SK-N-MC (cell line): ENCODE data around the gene ITGAE.

Source experiments
- DNase-seq: peaks from one replicate; pipeline ENCODE4 v3.0.0-alpha.2; 2011; ENCODE audit warnings: low read depth, low spot score
- H3K27ac ChIP-seq: fragments of 200-600 bp; sonication (generic); 2 replicates; pipeline ENCODE4 v1.5.1; 2016; ENCODE audit warnings: mixed run types
- H3K36me3 ChIP-seq: fragments of 200-600 bp; sonication (generic); 2 replicates; pipeline ENCODE4 v1.6.1; 2017; ENCODE audit warnings: antibody characterized with exemption, low read length, mixed read lengths; ENCODE audit not compliant: insufficient read depth
- H3K4me3 ChIP-seq: fragments of 200-600 bp; sonication (generic); 2 replicates; pipeline ENCODE4 v1.5.1; 2016
- H3K9ac ChIP-seq: fragments of 200-600 bp; sonication (generic); 2 replicates; pipeline ENCODE4 v1.8.0; 2017; ENCODE audit warnings: mixed run types, mixed read lengths; ENCODE audit not compliant: insufficient read length
- H3K9me3 ChIP-seq: fragments of 200-600 bp; sonication (generic); 2 replicates; pipeline ENCODE4 v1.6.1; 2017; ENCODE audit warnings: low read depth, mild to moderate bottlenecking, antibody characterized with exemption, low read length, moderate library complexity, mixed read lengths
- EZH2 ChIP-seq: fragments of 200-600 bp; sonication (generic); IDR thresholded peaks from one replicate; pipeline ENCODE4 v1.6.1; 2017; ENCODE audit warnings: antibody characterized with exemption
- FOXP2 ChIP-seq: optimal IDR thresholded peaks from 2 replicates; pipeline ENCODE3; 2011; ENCODE audit warnings: mild to moderate bottlenecking, moderate library complexity; ENCODE audit not compliant: insufficient read depth; ENCODE audit errors: extremely low read length, control extremely low read depth
- POLR2AphosphoS5 ChIP-seq: IDR thresholded peaks from 2 replicates; pipeline ENCODE4 v1.6.1; 2012; ENCODE audit warnings: mild to moderate bottlenecking, low read depth, low read length, borderline replicate concordance

Gene ITGAE

GRCh38 chr17:3771140-3771539 is 29.8 kb downstream of the ITGAE start:
- Histone ChIP-seq H3K36me3 (no peaks in the 10 kb centered on the region), H3K9me3 (no peaks in the 10 kb centered on the region), H3K9ac (no peak overlapping the region), H3K4me3 (no peak overlapping the region), H3K27ac (no peak overlapping the region)
- DNase-seq, result no peak
- TF ChIP-seq FOXP2, result no peak
- TF ChIP-seq EZH2, result no peak
- TF ChIP-seq POLR2AphosphoS5, result no peak

- Histone ChIP-seq H3K36me3 (no peaks in the 10 kb centered on the region), H3K4me3 (no peak overlapping the region), H3K9ac (no peak overlapping the region), H3K27ac (no peak overlapping the region), H3K9me3 (no peaks in the 10 kb centered on the region)
- TF ChIP-seq FOXP2 (no peak), POLR2AphosphoS5 (no peak), EZH2 (no peak)
- DNase-seq, result no peak
Observed at GRCh38 chr17:3770466-3770865, 30.5 kb downstream of the ITGAE start.

GRCh38 chr17:3768769-3769168 is 32.2 kb downstream of the ITGAE start:
- no peak for DNase-seq
- Histone ChIP-seq H3K9ac (no peak overlapping the region), H3K4me3 (no peak overlapping the region), H3K27ac (no peak overlapping the region), H3K36me3 (no peaks in the 10 kb centered on the region), H3K9me3 (no peaks in the 10 kb centered on the region)
- TF ChIP-seq POLR2AphosphoS5 (no peak), EZH2 (no peak), FOXP2 (no peak)

DNA sequence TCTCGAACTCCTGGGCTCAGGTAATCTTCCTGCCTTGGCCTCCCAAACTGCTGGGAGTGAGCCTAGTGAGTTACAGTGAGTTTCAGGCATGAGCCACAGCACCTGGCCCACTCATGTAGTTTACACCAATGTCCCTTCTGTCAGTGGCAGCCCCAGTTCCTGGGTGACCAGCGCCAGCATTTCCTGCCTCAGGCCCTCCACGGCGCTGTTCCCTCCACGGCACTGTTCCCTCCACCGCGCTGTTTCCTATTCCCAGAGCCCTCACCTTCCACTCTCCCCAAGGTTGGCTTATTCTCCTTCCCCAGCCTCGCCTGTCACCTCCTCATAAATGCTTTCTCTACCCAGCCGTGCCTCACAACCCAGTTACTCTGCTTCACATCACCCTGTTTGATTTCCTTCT is 32.6 kb downstream of the ITGAE start:
- TF ChIP-seq FOXP2, result no peak
- TF ChIP-seq EZH2, result no peak
- TF ChIP-seq POLR2AphosphoS5, result no peak
- no peak for DNase-seq
- H3K9me3 ChIP-seq, result no peaks in the 10 kb centered on the region
- H3K9ac ChIP-seq, result no peak overlapping the region
- H3K4me3 ChIP-seq, result no peak overlapping the region
- H3K27ac ChIP-seq, result no peak overlapping the region
- H3K36me3 ChIP-seq, result no peaks in the 10 kb centered on the region

DNA sequence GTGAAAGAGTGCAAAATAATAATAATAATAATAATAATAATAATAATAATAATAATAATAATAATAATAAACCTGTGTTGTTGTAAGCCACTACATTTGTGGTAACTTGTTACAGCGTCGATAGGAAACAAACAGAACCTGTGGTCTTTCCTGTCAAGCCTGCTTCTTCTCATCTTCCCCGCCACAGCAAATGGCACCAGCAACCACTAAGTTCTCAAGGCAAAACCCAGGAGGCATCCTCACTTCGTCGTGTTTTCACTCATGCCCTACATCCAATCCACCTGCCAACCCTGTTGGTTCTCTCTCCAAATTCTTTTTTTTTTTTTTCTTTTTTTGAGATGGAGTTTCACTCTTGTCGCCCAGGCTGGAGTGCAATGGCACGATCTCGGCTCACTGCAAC is 34.2 kb downstream of the ITGAE start:
- DNase-seq, result no peak
- TF ChIP-seq POLR2AphosphoS5 (no peak), FOXP2 (no peak), EZH2 (no peak)
- H3K9me3 ChIP-seq, result no peaks in the 10 kb centered on the region
- H3K4me3 ChIP-seq, result no peak overlapping the region
- no peak overlapping the region for H3K27ac ChIP-seq
- no peak overlapping the region for H3K9ac ChIP-seq
- H3K36me3 ChIP-seq, result no peaks in the 10 kb centered on the region

DNA sequence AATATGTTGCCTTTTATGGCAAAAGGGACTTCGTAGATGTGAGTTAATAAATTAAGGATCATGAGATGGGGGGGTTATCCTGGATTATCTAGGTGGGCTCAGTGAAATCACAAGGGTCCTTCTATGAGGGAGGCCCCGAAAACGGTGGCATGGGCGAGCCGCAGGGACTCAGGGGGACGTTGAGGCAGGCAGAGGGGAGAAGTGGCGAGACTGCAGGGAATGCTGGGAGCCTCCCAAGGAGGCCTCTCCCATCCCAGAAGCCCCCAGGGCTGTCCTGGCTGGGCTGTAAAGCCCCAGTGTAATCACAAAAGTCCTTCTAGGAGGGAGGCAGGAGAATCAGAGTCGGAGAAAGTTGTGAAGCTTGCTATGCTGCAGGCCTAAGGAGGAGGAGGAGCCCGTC is 35.0 kb downstream of the ITGAE start:
- DNase-seq, result no peak
- Histone ChIP-seq H3K4me3 (no peak overlapping the region), H3K36me3 (no peaks in the 10 kb centered on the region), H3K9ac (no peak overlapping the region), H3K9me3 (no peaks in the 10 kb centered on the region), H3K27ac (no peak overlapping the region)
- no peak for TF ChIP-seq FOXP2

GRCh38 chr17:3763777-3764170 is 37.2 kb downstream of the ITGAE start:
- no peak for DNase-seq
- H3K36me3 ChIP-seq, result no peaks in the 10 kb centered on the region
- H3K4me3 ChIP-seq, result no peak overlapping the region
- H3K9me3 ChIP-seq, result no peaks in the 10 kb centered on the region
- no peak overlapping the region for H3K9ac ChIP-seq
- no peak overlapping the region for H3K27ac ChIP-seq
- TF ChIP-seq EZH2 (no peak), FOXP2 (no peak), POLR2AphosphoS5 (no peak)

DNA sequence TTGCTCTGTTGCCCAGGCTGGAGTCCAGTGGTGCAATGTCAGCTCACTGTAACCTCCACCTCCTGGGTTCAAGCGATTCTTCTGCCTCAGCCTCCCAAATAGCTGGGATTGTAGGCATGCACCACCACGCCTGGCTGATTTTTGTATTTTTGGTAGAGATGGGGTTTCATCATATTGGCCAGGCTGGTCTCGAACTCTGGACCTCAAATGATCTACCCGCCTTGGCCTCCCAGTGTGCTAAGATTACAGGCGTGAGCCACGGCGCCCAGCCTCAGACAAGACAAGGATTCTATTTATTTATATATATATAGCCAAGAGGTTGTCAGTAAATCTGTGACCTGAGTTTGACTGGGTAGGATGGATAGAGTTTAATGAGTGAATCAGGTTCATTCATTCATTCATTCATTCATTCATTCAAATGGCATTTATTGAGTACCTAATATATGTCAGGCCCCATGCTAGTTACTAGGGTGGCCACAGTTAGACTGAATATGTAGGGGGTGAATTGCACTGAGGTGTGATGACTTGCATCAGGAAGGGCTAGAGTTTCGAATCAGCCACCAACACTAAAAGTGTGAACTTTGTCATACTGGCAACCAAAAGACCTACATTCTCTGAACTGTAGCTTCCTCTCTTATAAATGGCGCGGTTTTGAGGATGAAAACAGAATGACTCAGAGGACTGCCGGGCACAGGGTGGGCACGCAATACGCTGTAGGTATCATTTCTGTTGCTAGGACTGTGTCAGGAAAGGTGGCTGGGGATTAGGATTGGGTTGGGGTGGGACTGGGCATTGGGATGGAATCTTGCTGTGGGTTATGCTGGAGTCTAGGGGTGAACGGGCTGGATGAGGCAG is 37.8 kb downstream of the ITGAE start:
- DNase-seq, result no peak
- Histone ChIP-seq H3K4me3 (no peak overlapping the region), H3K9ac (no peak overlapping the region), H3K27ac (no peak overlapping the region), H3K36me3 (no peaks in the 10 kb centered on the region), H3K9me3 (no peaks in the 10 kb centered on the region)
- no peak for TF ChIP-seq EZH2

- Histone ChIP-seq H3K9me3 (no peaks in the 10 kb centered on the region), H3K27ac (no peak overlapping the region), H3K4me3 (no peak overlapping the region), H3K9ac (no peak overlapping the region), H3K36me3 (no peaks in the 10 kb centered on the region)
- no peak for TF ChIP-seq POLR2AphosphoS5
- TF ChIP-seq FOXP2, result no peak
- no peak for TF ChIP-seq EZH2
- DNase-seq, result no peak
Observed at GRCh38 chr17:3761918-3762380, 39.0 kb downstream of the ITGAE start.
